NCI-H1930 (cell line): Measurements from ENCODE around the gene CBLIF.
"Not testable (repeated sequence)": the region's sequence is repeated elsewhere in the genome, so short reads cannot be mapped to it uniquely, and the experiment has no call there.

Experiments
- DNase-seq, 2 experiments: peaks; one replicate each; lab custom pipeline; 2025; lab: John Stamatoyannopoulos, UW

Gene CBLIF

DNA sequence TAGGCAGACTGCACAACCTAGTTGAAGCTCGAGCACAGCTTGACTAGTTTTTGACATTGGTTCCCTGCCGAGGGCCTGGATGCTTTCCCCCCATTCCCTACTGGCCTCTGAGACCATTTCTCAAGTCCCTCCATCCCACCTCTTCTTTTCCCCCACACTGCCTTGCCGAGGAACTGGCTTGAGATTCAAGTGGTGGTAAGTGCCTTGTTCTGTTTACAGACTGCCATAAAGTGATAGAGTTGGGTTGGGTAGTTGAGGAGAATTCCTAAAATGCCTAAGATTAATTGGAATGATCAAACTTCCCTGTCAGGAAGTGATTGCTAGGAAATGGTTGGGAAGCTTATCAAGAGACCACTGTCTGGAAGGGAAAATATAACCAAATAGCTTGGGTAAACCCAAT is 50.9 kb downstream of the CBLIF start:
- DNase-seq, result no peak

DNA sequence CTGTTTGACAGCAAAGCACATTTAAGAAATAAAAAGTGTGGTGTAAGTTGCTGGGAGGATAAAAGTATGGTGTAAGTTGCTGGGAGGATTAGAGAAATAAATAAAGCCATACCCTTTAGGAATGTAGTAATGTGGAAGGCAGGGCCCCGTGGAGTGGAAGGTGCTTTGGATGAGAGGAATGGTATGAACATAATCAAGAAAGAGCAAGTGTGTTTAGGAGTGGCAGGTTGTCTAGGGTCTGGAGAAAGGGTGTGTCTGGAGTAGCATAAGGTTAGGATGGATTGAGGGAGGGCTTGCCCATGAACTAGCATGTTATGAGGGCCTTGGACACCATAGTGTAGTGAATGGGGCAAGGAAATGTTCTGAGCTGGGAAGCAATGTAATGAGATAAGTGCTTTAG is 52.8 kb downstream of the CBLIF start:
- DNase-seq, result no peak

DNA sequence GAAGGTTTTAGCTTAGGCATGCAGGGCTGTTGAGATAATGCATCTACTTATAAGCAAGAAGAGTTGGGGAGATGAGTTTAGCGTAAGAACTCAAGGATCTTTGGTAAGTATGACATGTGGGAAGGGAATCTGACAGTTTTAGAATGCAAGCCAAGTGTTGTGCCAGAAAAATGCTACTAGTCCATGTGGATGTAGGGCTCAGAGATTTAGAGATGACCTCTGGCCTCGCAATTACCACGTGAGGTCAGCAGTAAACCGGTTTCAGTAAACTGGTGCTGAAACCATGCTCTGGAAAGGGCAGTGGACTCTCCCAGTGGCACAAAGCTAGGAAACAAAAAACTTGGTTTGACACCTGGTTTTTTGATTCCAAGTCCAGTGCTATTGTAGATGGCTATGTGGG is 53.7 kb downstream of the CBLIF start:
- no peak for DNase-seq

DNA sequence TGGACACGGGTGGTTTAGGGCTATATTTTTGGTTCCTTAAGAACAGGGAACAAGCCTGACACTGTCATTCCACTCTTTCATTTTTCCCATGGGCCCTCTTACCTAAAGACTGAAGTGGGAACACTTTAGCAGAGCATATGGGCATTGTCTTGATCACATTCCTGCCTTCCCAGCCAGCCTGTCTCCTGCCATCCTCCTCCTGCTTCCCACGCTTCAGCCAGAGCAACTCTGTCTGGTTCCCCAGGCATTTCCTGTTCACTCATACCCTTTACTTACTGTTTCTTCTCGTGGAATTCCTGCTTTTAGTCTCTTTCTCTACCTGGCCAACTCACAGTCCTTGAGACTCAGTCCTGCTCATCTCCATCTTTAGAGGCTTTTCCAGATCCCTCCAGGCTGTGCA is 57.5 kb downstream of the CBLIF start:
- DNase-seq, result no peak

DNA sequence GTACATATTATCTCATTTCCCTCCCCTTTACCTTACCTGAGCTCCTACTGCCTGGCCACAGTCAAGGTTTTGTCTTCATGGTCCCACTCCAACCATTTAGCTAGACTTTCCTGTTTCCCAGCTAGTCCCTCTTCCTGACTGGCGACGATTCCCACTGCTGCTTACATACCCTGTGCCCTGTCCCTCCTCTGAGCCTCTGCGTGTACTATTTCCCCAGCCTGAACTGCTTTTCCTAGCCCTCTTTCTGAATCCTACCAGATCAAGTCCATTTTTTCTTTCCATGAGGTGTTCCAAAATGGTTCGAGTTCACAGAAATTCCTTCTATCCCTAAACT is 58.1 kb downstream of the CBLIF start:
- DNase-seq, result no peak

DNA sequence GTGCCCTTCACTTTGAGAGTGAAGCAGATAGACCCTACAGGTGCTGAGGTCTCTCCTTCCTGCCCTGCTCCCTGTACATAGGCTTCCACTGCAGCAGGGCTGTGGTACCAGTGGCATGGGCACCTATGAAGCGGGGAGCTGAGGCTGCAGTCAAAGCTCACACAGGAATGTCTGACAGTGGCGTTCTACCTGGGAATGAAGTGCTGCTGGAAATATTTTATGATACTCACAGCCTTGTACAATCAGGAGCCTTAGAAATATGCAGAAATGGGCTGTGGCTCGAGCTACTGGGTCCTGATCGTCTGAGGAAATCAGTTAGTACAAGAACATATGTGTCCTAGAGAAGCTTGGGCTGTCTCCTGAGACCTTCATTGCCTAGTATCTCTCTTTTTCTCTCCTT is 59.5 kb downstream of the CBLIF start:
- DNase-seq, result no peak

DNA sequence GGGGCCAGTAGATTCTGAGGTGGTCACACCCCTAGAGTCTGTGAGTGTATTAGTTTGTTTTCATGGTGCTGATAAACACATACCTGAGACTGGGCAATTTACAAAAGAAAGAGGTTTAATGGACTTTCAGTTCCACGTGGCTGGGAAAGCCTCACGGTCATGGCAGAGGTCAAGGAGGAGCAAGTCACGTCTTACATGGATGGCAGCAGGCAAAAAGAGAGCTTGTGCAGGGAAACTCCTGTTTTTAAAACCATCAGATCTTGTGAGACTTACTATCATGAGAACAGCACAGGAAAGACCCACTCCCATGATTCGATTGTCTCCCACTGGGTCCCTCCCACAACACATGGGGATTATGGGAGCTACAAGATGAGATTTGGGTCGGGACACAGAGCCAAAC is 60.9 kb downstream of the CBLIF start:
- not testable (repeated sequence) for DNase-seq

DNA sequence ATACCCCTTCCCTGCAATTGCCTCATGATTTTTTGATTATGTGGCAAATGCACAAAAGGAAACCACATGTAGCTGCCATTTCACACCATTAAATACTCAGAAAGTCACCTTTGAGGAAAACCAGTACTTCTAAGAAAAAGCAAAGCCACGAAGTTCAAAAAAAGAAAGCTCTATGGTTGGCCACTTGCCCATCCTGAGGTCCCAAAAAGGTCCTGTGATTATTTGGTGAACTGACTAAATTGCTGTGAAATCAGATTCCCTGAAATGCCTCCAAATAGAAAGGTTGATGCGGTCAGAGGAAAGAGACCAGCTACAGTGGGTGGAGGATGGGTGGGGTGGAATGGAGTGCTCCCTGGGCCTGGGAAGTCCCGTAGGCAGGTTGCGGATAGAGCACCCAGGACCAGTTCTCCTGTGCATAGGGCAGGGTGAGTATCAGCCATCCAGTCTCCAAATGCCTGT is 61.6 kb downstream of the CBLIF start:
- DNase-seq, result no peak

DNA sequence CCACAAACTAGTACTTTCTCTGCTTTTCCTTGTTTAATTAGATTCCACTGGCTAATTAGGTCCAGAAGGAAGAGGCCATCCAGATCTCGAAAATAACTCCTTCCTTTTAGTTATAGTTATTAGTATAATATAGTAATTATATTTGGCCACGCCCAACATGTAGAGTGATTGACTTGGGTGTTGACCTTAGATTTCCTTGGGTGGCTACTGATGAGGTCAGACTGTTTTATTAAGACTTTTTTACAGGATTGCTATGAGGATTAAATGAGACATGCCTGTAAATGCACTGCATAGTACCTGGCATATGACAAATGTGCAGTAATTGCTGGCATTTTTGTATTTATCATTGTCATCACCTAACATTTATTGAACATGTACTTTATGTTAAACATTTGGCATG is 63.2 kb downstream of the CBLIF start:
- DNase-seq, result no peak

DNA sequence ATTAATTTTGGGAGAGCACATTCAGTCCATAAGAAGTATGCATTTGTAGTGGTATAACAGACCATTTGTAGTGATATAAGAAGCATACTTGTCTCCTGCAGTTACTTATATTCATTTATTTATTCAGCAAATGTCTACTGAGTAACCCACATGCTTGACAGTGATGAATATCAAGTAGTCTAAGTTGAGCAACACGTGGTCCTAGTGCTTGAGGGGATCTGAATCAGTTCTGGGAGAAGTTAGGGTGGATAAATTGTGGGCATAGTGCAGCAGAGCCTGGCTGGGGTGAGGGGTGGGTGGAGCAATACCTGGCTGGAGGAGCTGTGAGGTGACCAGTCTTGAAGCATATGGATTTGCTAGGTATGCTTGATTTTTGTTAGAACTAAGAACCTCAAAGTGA is 65.8 kb downstream of the CBLIF start:
- no peak for DNase-seq
